ENCODE results near the gene HBP1. TPM values are rescaled to one million over a fixed set of nuclear protein-coding genes. Genes with fewer than 3 reads are reported as not detected.

Gene HBP1
- total and polyA plus RNA-seq, 2 of the 8 experiments (the other 6 are each of a cell fraction or from before 2014, with no cell fraction given), result 28.9 to 29.2 TPM

DNA sequence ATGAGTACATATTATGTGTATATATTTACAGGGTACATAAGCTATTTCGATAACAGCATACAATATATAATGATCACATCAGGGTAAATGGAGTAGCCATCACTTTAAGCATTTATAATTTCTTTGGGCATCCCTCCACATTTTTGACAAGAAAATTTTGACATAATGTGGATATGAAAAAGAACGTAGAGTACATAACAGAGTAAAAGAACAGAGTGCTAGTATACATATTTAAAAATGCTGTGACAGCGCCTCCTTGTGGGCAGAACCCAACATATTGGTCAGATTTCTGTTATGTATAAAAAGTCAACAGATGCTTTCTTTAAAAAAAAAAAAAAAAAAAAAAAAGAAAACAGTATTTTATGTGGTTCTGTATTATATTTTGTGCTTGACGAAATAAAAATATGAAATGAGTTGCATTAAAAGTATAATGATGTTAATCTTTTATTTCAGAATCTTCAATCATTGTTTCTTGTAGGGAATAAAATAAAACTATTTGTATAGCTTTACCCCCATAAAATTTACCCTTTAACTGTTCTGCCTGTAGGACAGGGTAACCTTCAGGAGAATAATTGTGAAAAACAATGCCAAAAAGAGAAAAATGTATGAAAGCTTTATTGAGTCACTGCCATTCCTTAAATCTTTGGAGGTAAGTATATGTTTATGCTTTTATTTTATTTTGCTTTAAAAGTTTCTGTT, 18.3 kb upstream of the HBP1 start (continued):
- TF ChIP-seq, protein P1, sequence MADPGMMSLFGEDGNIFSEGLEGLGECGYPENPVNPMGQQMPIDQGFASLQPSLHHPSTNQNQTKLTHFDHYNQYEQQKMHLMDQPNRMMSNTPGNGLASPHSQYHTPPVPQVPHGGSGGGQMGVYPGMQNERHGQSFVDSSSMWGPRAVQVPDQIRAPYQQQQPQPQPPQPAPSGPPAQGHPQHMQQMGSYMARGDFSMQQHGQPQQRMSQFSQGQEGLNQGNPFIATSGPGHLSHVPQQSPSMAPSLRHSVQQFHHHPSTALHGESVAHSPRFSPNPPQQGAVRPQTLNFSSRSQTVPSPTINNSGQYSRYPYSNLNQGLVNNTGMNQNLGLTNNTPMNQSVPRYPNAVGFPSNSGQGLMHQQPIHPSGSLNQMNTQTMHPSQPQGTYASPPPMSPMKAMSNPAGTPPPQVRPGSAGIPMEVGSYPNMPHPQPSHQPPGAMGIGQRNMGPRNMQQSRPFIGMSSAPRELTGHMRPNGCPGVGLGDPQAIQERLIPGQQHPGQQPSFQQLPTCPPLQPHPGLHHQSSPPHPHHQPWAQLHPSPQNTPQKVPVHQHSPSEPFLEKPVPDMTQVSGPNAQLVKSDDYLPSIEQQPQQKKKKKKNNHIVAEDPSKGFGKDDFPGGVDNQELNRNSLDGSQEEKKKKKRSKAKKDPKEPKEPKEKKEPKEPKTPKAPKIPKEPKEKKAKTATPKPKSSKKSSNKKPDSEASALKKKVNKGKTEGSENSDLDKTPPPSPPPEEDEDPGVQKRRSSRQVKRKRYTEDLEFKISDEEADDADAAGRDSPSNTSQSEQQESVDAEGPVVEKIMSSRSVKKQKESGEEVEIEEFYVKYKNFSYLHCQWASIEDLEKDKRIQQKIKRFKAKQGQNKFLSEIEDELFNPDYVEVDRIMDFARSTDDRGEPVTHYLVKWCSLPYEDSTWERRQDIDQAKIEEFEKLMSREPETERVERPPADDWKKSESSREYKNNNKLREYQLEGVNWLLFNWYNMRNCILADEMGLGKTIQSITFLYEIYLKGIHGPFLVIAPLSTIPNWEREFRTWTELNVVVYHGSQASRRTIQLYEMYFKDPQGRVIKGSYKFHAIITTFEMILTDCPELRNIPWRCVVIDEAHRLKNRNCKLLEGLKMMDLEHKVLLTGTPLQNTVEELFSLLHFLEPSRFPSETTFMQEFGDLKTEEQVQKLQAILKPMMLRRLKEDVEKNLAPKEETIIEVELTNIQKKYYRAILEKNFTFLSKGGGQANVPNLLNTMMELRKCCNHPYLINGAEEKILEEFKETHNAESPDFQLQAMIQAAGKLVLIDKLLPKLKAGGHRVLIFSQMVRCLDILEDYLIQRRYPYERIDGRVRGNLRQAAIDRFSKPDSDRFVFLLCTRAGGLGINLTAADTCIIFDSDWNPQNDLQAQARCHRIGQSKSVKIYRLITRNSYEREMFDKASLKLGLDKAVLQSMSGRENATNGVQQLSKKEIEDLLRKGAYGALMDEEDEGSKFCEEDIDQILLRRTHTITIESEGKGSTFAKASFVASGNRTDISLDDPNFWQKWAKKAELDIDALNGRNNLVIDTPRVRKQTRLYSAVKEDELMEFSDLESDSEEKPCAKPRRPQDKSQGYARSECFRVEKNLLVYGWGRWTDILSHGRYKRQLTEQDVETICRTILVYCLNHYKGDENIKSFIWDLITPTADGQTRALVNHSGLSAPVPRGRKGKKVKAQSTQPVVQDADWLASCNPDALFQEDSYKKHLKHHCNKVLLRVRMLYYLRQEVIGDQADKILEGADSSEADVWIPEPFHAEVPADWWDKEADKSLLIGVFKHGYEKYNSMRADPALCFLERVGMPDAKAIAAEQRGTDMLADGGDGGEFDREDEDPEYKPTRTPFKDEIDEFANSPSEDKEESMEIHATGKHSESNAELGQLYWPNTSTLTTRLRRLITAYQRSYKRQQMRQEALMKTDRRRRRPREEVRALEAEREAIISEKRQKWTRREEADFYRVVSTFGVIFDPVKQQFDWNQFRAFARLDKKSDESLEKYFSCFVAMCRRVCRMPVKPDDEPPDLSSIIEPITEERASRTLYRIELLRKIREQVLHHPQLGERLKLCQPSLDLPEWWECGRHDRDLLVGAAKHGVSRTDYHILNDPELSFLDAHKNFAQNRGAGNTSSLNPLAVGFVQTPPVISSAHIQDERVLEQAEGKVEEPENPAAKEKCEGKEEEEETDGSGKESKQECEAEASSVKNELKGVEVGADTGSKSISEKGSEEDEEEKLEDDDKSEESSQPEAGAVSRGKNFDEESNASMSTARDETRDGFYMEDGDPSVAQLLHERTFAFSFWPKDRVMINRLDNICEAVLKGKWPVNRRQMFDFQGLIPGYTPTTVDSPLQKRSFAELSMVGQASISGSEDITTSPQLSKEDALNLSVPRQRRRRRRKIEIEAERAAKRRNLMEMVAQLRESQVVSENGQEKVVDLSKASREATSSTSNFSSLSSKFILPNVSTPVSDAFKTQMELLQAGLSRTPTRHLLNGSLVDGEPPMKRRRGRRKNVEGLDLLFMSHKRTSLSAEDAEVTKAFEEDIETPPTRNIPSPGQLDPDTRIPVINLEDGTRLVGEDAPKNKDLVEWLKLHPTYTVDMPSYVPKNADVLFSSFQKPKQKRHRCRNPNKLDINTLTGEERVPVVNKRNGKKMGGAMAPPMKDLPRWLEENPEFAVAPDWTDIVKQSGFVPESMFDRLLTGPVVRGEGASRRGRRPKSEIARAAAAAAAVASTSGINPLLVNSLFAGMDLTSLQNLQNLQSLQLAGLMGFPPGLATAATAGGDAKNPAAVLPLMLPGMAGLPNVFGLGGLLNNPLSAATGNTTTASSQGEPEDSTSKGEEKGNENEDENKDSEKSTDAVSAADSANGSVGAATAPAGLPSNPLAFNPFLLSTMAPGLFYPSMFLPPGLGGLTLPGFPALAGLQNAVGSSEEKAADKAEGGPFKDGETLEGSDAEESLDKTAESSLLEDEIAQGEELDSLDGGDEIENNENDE (IDR thresholded peaks at IDR 0.05; ENCODE audit: insufficient replicate concordance, low read length), result no peak
- TF ChIP-seq CTCF (IDR thresholded peaks at IDR 0.05; ENCODE audit: control extremely low read depth in 1 of 3, insufficient read depth in 1 of 3, low read depth in 1 of 3, low read length in 3 of 3) (peak in 2 of 3 experiments; percentile 36 to 51; a peak in 2 of 4 replicates), RAD21 (IDR thresholded peaks at IDR 0.05 in 1 of 2, conservative IDR thresholded peaks at IDR 0.05 in 1 of 2; ENCODE audit: low read depth in 2 of 2, low read length in 2 of 2) (peak; percentile 62 to 68), BACH1 (IDR thresholded peaks at IDR 0.05; ENCODE audit: low read length) (no peak)

All from H1 (cell line).